Skeletal muscle cell (primary cell): ENCODE measurements around the gene PCDHB13.
A peak's percentile ranks its signal among the peaks of the same experiment; 100 is the strongest.
"Not testable (repeated sequence)": the region's sequence is repeated elsewhere in the genome, so short reads cannot be mapped to it uniquely, and the experiment has no call there.

Source experiments
- DNase-seq: peaks from one replicate; pipeline ENCODE4 v3.0.0-alpha.2; 2010; ENCODE audit warnings: low read depth
- H3K4me3 ChIP-seq: 2 replicates; pipeline ENCODE4 v1.5.1; 2011; ENCODE audit warnings: low read depth, mild to moderate bottlenecking, control low read depth, low read length, moderate library complexity

The PCDHB13 gene

GRCh38 chr5:141213656-141214339 is at the start of gene PCDHB13:
Gene PCDHB13 (plus strand): TSS chr5:141213919. CDS start chr5:141214124, 205 bp downstream.
- not testable (repeated sequence) for DNase-seq, H3K4me3 ChIP-seq

- H3K4me3 ChIP-seq, result peak within 1 kb of the TSS; percentile 18
- DNase-seq, result no peak
Measured at GRCh38 chr5:141172381-141173204, 41.1 kb upstream of the PCDHB13 start, which contains the start of gene PCDHB7. Gene PCDHB7 (plus strand): TSS chr5:141172644. CDS start chr5:141172836, 192 bp downstream.

GRCh38 chr5:141174291-141175104 is 39.2 kb upstream of the PCDHB13 start:
- H3K4me3 ChIP-seq, DNase-seq: not testable (repeated sequence)

- no peak for DNase-seq
- no peak overlapping the region for H3K4me3 ChIP-seq
Measured at GRCh38 chr5:141175933-141176332, 37.8 kb upstream of the PCDHB13 start.

- not testable (repeated sequence) for DNase-seq, H3K4me3 ChIP-seq
Measured at GRCh38 chr5:141177577-141178191, 36.0 kb upstream of the PCDHB13 start, which contains the start of gene PCDHB8. Gene PCDHB8 (plus strand): TSS chr5:141177790. CDS start chr5:141178035, 245 bp downstream.

GRCh38 chr5:141179371-141179770 is 34.3 kb upstream of the PCDHB13 start:
- not testable (repeated sequence) for DNase-seq, H3K4me3 ChIP-seq

GRCh38 chr5:141179876-141180275 is 33.8 kb upstream of the PCDHB13 start:
- DNase-seq, H3K4me3 ChIP-seq: not testable (repeated sequence)

GRCh38 chr5:141180313-141180712 is 33.4 kb upstream of the PCDHB13 start:
- no peak for DNase-seq
- H3K4me3 ChIP-seq, result no peak overlapping the region

- no peak for DNase-seq
- H3K4me3 ChIP-seq, result peak within 1 kb of the TSS; percentile 23
Measured at GRCh38 chr5:141182248-141182647, 31.5 kb upstream of the PCDHB13 start, which contains the start of gene PCDHB16. Gene PCDHB16 (plus strand): TSS chr5:141182387. CDS start chr5:141182560, 173 bp downstream.

GRCh38 chr5:141184117-141184855 is 29.4 kb upstream of the PCDHB13 start:
- H3K4me3 ChIP-seq, DNase-seq: not testable (repeated sequence)

- DNase-seq, result no peak
- no peak within 1 kb of the TSS for H3K4me3 ChIP-seq
Measured at GRCh38 chr5:141186897-141187512, 26.7 kb upstream of the PCDHB13 start, which contains the start of gene PCDHB9. Gene PCDHB9 (plus strand): TSS chr5:141187161. CDS start chr5:141187319, 158 bp downstream.

- not testable (repeated sequence) for DNase-seq, H3K4me3 ChIP-seq
Measured at GRCh38 chr5:141188682-141189081, 25.0 kb upstream of the PCDHB13 start.

GRCh38 chr5:141189131-141189530 is 24.6 kb upstream of the PCDHB13 start:
- H3K4me3 ChIP-seq, DNase-seq: not testable (repeated sequence)

- peak within 1 kb of the TSS; percentile 17 for H3K4me3 ChIP-seq
- DNase-seq, result no peak
Measured at GRCh38 chr5:141192110-141192725, 21.5 kb upstream of the PCDHB13 start, which contains the start of gene PCDHB10. Gene PCDHB10 (plus strand): TSS chr5:141192353. CDS start chr5:141192553, 200 bp downstream.

GRCh38 chr5:141194332-141194731 is 19.4 kb upstream of the PCDHB13 start:
- not testable (repeated sequence) for H3K4me3 ChIP-seq, DNase-seq

GRCh38 chr5:141196363-141196762 is 17.4 kb upstream of the PCDHB13 start:
- no peak overlapping the region for H3K4me3 ChIP-seq
- no peak for DNase-seq
